Endometrial microvascular endothelial cells (primary cell): ENCODE measurements around the gene NDUFS7. TPM values are rescaled to one million over a fixed set of nuclear protein-coding genes. Genes with fewer than 3 reads are reported as not detected.
"Not testable (repeated sequence)": the region's sequence is repeated elsewhere in the genome, so short reads cannot be mapped to it uniquely, and the experiment has no call there.

Experiments
- in situ Hi-C: cut with HindIII; loops from 2 replicates; pipeline ENCODE4 v1.10.0; 2017; ENCODE audit warnings: low sequenced_read_pairs, low pct_unique_long_range_greater_than_20kb; ENCODE audit errors: inconsistent ontology term
- total RNA-seq: library from RNA; depleted of rRNA; stranded (reverse); fragments of >200 nt; gene quantifications from one replicate; pipeline ENCODE4 v1.2.3, GENCODE V29; 2015; ENCODE audit errors: inconsistent ontology term

The NDUFS7 gene
- total RNA-seq, 1 donor from 2014 or later: 113 TPM

DNA sequence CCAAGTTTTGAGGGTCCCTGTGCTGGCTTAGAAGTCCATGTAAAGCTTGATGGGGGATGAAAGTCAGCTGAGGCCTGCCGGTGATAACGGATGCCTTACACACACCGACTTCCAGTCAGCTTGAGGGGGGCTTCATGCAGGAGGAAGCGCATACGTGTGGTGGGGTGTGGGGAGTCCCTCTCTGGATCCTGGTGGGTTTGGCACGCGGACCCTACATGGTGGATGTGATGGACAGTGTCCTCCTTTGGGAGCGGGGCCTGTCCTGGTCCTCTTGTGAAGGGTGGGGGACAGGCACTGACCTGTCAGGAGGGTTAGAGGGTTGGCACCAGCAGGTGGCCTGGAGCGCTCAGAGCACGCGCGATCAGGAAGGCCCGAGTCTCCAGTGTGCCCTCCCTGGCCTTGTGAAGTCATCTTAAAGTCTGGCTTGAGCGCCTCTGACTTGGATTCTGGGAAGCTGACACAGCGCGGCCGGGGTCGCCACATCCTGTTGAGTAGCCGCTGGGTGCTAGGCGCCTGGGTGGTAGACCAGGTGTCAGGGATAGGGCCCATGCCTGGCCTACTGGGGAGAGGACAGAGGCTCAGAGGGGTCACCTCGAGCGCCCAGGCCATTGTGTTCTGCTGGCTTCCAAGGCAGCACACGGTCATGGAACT lies 26.6 kb downstream of the NDUFS7 start:
- in situ Hi-C loops: no loop called here

DNA sequence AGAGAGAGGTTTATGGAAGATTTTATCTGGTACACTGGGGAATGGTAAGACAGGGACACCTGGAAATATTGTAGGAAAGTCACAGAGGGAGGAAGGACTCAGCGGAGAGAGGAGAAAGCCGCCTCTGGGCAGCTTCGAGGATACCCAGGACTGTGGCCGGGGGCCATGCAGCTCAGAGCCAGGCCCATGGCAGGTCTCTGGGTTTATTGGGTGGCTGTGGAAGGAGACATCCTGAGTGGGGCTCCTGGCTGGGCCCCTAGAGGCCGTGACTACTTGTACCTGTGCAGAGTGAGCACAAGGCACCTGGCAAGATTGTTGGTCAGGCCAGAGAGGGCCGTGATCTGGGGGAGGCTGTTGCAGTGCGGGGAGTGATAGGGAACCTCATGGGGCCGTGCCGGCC lies 27.1 kb downstream of the NDUFS7 start:
- in situ Hi-C loops: no loop called here

DNA sequence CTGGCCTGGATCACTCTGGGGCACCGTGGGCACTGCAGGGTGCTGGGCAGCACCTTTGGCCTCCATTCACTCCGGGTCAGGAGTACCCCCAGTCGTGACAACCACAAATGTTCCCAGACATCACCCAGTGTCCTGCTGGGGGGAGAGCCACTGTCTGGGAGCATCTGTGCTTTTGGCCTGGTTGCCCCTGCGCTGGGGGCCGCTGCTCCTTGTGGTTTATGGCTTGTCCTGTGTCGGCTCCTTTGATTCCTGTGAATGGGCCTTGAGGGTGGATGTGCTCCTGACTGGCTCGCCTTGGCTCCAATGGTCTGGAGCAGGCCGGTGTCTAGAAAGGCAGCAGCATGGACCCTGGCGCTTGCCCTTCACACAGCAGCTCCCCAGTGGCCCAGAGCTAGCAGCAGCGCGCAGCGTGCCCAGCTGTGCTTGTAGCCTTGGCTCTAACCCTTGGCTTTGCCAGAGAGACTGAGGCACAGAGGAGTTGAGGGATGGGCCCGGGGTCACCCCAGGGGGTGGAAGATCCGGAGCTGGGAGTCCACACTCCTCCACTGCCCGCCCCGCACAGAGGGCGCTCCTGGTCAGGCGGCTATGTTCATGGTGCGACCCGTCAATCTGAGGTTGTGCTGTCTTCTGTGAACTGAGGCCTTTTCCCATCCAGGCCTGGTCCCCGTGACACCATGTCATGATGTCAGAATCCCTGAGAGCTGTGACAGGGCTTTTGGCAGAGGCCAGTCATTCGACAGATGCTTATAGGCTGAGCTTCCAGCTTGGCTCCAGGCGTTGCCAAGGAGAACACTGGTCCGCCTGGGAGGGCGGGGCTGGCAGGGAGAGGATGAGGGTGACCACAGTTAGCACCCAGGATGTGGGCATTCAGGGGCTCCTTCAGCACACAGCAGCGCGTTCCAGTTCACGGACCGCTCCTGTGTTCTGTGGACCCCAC lies 27.8 kb downstream of the NDUFS7 start:
- in situ Hi-C loops: no loop called here

DNA sequence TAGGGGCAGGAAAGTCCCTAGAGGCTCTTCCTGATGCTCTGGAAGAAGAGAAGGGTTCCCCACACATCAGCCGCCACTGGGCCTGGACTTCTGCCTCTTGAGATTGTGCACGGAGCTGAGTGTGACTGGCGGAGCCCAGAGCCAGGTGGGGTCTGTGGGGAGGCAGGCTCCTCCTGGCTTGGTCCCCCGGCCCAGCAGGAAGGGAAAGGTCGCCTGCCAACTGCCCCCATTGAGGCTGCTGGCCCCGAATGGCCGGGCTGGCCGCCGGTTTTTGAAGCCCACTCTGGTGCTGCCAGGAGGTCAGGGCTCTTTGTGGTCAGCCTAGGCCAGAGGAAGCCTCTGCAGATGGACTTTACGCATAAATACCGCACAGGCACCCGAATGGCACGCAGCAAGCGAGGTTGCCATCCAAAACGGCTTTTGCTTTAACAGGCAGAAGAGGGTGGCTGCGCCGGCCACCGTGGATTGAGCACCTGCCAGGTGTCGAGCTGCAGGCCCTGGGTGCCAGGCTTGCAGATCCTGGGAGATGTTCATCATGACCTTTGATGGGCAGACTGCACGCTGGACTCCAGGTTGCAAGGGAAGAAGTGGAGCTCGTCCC lies 28.7 kb downstream of the NDUFS7 start:
- in situ Hi-C loops: no loop called here

DNA sequence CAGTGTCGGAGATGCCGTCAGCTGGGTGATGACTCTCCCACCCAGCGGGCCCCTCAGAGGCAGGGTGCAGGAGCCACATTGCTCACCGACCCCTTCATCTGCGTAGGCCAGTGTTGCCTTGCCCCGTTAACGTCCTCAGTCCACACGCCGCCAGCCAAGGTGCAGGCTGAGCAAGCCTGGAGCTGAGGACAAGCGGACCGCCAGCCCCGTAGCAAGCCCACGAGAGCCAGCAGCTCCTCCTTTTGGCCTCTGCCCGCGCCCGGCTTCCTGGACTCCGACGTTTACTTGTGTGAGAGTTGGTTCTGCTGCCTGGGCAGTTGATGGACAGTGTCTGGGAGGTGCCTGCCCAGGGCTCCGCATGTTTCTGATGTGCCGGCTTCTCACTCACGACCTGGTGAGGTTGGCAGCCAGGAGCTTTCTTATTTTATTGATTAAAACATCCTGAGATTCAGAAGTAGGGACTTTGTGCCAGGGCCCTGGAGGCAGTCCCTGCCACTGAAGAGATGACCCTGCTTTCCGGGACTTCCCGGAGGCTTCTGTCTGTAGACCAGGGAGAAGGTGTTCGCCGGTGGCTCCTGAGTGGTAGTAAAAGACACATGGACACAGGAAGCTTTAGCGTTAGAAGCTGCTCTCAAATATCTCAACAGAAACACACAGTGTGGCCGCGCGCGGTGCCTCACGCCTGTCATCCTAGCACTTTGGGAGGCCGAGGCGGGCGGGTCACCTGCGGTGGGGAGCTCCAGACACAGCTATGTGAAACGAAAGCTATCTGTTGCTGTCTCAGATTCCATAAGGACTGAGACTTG lies 29.5 kb downstream of the NDUFS7 start:
- in situ Hi-C loops: no loop called here

DNA sequence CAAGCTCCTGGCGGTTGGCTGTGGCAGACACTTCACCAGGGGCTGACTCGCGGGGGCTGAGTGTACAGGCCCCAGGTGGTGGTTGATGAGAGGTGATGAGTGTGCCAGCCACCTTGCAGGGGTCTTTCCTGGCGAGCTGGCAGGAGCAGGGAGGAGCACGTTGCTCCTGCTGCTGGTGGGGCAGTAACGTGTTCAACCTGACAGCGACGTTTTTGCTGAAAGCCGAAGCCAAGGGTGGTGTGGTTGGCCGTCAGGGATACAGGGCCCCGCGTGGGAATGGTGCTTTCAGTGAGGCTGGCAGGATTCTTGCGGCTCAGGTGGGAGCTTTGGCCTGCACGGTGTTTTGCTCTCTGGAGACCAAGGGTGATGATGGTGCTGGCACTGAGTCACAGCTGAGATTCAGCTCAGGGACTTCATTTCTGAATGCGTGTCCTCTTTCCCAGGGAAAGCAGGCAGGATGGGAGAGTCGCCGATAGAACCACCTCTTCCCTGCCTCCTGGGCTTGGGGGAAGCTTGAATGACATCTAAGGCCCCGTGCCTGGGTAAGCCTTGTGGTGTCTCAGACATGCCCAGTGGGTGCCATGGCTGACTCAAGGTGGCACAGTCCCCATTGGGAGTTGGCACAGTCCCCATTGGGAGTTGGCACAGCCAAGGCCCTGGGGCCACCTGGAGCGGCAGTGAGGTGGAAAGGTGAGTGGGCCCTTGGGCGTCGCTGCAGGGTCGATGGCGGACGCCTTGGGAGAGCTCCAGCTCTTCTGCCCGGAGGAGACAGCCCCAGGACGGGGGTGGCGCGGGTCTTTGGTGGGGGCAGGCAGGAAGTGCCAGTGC lies 32.5 kb downstream of the NDUFS7 start:
- in situ Hi-C loops: no loop called here

DNA sequence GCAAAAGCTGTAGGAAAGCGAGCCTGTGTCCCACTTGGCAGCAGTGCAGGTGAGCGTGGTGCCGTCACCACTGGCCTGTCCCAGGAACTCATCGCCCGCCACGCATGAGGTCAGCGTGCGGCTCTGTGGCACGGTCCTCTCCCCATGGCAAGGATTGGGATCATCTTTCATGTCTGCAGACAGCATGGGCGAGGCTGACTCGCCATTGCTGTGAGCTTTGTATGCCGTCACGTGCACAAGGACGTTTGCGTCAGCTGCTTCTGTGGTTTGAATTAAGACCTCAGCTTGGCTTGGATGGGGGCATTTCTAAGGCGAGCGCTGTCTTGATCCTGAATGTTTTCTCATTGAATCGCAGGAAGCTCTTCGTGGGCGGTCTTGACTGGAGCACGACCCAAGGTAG lies 33.4 kb downstream of the NDUFS7 start:
- in situ Hi-C loops: no loop called here

DNA sequence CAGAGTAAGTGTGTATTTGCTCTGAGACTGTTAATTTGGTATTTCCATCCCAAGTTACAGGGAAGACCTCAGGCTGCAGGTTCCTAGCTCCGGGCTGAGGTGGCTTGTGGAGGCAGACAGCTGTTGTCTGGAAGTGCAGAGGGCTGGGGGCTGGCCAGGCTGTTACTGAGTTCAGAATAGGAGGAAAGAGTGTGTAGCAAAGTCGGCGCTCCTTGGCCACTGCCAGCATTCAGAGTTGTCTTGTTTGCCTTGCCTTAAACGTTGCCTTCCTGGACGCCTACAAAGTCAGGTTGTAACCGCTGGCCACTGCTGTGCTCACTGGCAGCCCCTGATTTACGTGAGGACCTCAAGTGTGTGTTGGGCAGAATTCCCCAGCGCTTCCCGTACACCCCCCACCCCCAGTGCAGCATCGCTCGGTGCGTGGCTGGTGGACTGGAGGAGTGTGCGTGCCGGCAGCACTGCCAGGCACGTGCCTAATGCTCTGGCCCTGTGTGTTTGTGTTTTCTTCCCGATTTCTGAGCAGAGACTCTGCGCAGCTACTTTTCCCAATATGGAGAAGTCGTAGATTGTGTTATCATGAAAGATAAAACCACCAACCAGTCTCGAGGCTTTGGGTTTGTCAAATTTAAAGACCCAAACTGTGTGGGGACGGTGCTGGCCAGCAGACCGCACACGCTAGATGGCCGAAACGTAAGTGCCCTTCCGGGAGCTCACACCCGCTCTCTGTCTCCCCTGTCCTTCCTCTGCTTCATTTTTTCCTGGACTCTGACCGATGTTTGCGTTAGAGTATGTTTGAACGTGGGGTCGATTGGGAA lies 34.2 kb downstream of the NDUFS7 start:
- in situ Hi-C loops: no loop called here

DNA sequence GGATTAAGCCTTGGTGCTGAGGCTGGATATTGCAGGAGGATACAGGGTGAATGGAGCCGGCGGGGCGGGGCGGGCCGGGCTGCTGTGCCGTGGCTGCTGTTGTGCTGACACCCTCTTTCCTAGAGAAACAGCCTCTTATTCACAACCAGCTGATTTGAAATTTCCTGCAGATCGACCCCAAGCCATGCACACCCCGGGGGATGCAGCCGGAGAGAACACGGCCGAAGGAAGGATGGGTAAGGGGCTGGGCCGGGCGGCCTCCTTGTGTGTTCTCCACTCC lies 34.7 kb downstream of the NDUFS7 start:
- in situ Hi-C loops: no loop called here

DNA sequence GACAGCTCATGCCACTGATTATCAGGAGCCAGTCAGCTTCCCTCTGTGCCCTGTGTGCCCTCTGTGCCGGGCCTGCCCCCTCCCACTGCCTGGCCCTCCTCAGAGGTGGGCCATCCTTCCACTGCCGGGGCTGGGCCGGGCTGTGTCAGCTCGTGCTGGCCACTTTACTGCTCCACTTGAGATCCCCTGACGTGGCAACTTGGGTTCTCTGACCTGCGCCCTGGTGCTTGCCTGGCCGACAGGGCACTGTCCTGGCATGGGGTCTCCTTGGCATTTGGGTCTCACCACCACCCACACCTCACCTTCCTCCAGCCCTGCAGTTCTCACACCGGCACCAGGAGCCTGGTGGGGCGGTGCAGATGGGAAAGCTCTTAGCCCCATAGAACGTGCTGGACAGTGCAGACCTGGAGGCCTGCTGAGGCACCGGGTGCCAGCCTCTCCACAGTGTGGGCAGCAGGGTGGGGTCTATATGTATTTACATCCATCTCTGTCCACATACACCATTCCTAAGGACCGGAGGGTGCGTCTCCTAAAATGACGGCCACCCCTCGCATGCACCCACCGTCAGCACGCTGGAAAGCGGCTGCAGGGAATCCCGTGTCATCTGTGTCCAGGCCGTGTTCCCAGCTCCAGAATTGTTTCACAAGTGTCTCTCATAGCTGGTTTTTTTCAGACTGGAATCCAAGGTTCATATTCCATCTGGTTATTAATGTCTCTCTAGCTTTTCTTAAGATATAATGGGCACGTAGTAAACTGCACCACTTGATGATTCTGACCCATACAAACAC lies 35.4 kb downstream of the NDUFS7 start:
- in situ Hi-C loops: no loop called here

DNA sequence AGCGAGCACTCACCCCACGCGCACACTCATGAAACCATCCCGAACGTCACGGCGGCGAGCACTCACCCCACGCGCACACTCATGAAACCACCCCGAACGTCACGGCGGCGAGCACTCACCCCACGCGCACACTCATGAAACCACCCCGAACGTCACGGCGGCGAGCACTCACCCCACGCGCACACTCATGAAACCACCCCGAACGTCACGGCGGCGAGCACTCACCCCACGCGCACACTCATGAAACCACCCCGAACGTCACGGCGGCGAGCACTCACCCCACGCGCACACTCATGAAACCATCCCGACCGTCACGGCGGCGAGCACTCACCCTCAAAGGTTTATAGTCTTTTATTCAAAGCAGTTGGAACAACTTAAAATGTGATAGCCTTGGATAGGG lies 36.4 kb downstream of the NDUFS7 start:
- in situ Hi-C loops: not testable (repeated sequence)

DNA sequence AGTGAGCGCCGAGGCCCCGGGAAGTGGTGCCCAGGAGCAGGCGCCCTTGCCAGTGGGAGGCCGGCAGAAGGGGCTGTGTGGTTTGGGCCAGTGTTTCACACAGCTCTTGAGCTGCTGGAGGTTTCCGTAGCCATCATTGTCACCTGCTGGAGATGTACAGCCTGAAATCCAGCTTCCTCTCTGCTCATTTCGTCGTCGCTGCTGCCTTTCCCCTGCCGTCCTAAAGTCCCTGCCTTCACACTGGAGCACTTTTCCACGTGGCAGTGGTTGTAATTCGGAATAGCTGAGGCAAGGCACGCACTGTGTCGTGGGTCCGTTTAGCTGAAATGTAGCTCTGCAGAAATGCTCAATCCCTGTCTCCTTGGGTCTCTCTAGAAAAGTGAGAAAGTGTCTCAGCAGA lies 36.9 kb downstream of the NDUFS7 start:
- in situ Hi-C loops: no loop called here

DNA sequence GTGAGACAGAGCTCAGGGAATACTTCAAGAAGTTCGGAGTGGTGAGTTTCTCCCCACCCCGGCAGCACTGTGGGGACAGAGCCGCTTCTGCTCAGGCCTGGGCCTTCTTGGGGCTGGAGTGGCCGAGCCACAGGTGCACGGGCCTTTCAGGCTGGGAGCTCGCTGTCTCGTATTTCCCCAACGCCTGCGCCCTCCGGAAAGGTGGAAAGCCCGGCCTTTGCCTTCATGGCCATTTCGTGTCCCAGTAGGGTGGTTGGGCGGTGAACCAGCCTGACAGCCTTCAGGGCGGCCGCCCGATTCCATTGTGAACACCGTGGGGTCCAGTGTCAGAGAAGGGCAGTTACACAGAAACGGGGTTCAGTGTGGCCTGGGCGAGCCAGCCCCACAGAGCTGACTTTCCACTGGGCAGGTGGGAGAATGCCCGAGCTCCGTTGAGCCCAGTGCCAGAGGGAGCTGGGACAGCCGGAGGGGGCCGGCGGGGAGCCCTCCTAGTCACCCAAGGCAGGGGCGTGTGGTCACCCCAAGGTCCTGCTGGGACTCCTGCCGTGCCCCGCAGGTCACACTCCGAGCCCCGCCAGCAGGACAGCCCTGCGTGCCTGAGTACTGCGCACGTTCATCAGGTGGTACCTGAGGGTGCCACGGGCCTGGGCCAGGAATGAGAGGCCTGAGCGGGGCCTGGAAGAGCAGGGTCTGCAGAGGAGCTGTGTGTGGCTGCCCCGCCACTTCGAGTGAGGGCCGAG lies 37.7 kb downstream of the NDUFS7 start:
- in situ Hi-C loops: no loop called here

DNA sequence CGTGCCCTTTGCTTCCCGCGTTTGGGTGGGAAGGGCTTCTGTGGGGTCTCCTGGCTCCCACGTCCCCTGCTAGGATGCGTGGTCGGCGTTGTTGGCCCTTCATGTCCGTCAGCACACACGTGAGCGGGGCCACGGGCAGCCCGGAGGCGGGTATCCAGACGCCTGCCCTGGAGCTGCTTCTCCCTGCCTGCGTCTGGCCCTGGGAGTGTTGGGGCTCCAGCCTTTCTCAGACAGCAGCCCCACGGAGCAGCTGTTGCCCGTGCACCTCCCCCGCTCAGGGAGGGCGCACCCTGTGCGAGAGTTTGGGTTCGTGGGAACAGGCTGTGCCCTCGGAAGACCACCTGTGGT lies 38.2 kb downstream of the NDUFS7 start:
- in situ Hi-C loops: no loop called here

DNA sequence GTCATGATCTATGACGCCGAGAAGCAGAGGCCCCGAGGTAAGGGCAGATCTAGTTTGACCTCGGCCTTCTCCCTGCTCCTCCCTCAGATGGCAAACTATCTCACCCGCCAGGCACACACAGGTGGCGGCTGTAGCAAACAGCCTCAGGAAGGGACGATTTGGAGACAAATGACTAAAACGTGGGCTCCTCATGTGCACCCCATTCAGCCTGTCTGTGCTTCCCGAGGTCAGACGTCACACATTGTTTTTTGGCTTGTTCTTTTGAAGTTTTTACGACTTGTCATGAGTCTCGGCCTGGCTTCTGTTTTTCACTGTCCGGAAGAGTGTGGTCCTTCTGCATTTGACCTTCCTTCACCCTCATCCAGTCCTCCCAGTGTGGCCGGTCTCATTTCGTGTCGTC lies 38.7 kb downstream of the NDUFS7 start:
- in situ Hi-C loops: no loop called here

DNA sequence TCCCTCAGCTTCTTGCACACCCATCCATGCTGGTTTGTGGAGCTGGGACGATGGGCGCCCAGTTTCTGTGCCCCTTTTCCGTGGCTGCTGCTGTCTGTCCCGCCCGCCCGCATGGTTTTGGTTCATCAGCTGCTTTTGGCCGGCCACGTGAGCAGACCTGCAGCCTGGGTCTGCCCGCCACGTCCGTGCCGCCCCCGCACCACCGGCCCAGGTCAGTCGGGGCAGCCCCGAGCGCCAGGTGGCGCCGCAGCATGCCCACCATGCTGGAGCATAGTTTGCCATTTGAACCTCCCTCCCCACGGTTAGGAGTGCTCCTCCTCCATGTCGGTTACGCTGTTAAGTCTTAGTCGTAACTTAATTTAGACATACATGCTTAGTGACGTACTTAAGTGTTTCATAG lies 39.2 kb downstream of the NDUFS7 start:
- in situ Hi-C loops: no loop called here
